GM12878 (cell line): ENCODE results near the gene DPP6. TPM values are rescaled to one million over a fixed set of nuclear protein-coding genes. Genes with fewer than 3 reads are reported as not detected.

ENCODE experiments used
- ATAC-seq: fragments of 200-7000 bp; cut with Tn5 transposase; 3 replicates; pipeline ENCODE4 v1.9.1; 2020; ENCODE audit warnings: mild to moderate bottlenecking, moderate library complexity
- BruUV-seq: library from RNA; stranded (reverse); fragments of 400-500 nt; replicated peaks from 2 replicates; lab custom pipeline; 2021; lab: Mats Ljungman, UMichigan
- CTCF ChIA-PET: fragments of 300-600 bp; sonication (Branson Sonifier 250); formaldehyde crosslinking; extraction: SDS; loops from one replicate; lab custom pipeline; 2021; ENCODE audit warnings: inconsistent platforms; lab: Yijun Ruan, JAX
- POLR2A ChIA-PET: fragments of 350-600 bp; formaldehyde crosslinking; extraction: SDS; loops from one replicate; lab custom pipeline; 2021; ENCODE audit warnings: inconsistent platforms; lab: Charles Lee
- RAD21 ChIA-PET: fragments of 300-600 bp; sonication (Branson Sonifier 250); formaldehyde crosslinking; loops from one replicate; lab custom pipeline; 2023; ENCODE audit warnings: antibody characterized with exemption; ENCODE audit not compliant: unreplicated experiment; lab: Charles Lee
- SMC1A ChIA-PET: fragments of 300-600 bp; sonication (Branson Sonifier 250); formaldehyde crosslinking; loops from one replicate; lab custom pipeline; 2023; ENCODE audit not compliant: unreplicated experiment, uncharacterized antibody; lab: Charles Lee
- DNase-seq: peaks from one replicate; pipeline ENCODE4 v3.0.0-alpha.2; 2011; ENCODE audit warnings: low read depth, low spot score
- FAIRE-seq: peaks from 3 replicates; lab custom pipeline; 2011; peaks lifted over from hg19 to GRCh38; lab: Jason Lieb, UNC
- H2AFZ ChIP-seq: 2 replicates; pipeline ENCODE4 v1.6.0; 2011; ENCODE audit warnings: low read depth, low read length, control low read depth; ENCODE audit not compliant: control insufficient read depth
- H3K27ac ChIP-seq: 2 replicates; pipeline ENCODE4 v1.5.1; 2011; ENCODE audit warnings: control low read depth; ENCODE audit not compliant: control insufficient read depth, insufficient read depth
- H3K27me3 ChIP-seq, 2 experiments: replicated peaks in 1 of 2; 2 replicates each; pipeline versions ENCODE4 v1.6.0 to v1.6.1; 2011; ENCODE audit warnings: low read length in 1 of 2; ENCODE audit not compliant: control insufficient read depth in 2 of 2, insufficient read depth in 2 of 2
- H3K36me3 ChIP-seq, 2 experiments: 2 replicates each; pipeline ENCODE4 v1.5.1; 2011; ENCODE audit warnings: low read length in 1 of 2; ENCODE audit not compliant: control insufficient read depth in 2 of 2, insufficient read depth in 2 of 2
- H3K4me1 ChIP-seq: 2 replicates; pipeline ENCODE4 v1.6.1; 2011; ENCODE audit warnings: mild to moderate bottlenecking, low read length, moderate library complexity, mixed read lengths; ENCODE audit not compliant: control insufficient read depth, insufficient read depth
- H3K4me2 ChIP-seq: 2 replicates; pipeline ENCODE4 v1.6.0; 2011; ENCODE audit warnings: control low read depth; ENCODE audit not compliant: control insufficient read depth, insufficient read depth
- H3K4me3 ChIP-seq: fragments of 200-600 bp; sonication (generic); 2 replicates; pipeline ENCODE4 v1.5.1; 2016
- H3K79me2 ChIP-seq: 2 replicates; pipeline ENCODE4 v1.6.0; 2011; ENCODE audit warnings: low read length; ENCODE audit not compliant: control insufficient read depth, insufficient read depth
- H3K9ac ChIP-seq: 2 replicates; pipeline ENCODE4 v1.8.0; 2011; ENCODE audit warnings: low read length, control low read depth, mixed read lengths; ENCODE audit not compliant: control insufficient read depth, insufficient read depth
- H3K9me3 ChIP-seq: replicated peaks from 3 replicates; pipeline ENCODE4 v1.5.1; 2011; ENCODE audit warnings: mild to moderate bottlenecking, low read length; ENCODE audit not compliant: control insufficient read depth, insufficient read depth
- H4K20me1 ChIP-seq: 2 replicates; pipeline ENCODE4 v1.6.0; 2011; ENCODE audit not compliant: control insufficient read depth, insufficient read depth
- BCL3 ChIP-seq: IDR thresholded peaks from 2 replicates; pipeline ENCODE4 v1.6.1; 2011; ENCODE audit warnings: borderline replicate concordance, low read depth, mild to moderate bottlenecking, moderate library complexity, low read length; ENCODE audit not compliant: insufficient read depth, poor library complexity, severe bottlenecking
- CBFB ChIP-seq: IDR thresholded peaks from 2 replicates; pipeline ENCODE4 v1.6.1; 2016; ENCODE audit warnings: antibody characterized with exemption, low read depth
- EGR1 ChIP-seq, 2 experiments: IDR thresholded peaks; 1 replicate in 1 of 2; 2 replicates in 1 of 2; pipeline ENCODE4 v1.6.1; 2011 to 2012; ENCODE audit warnings: low read depth in 2 of 2, low read length in 2 of 2, borderline replicate concordance in 1 of 2, mild to moderate bottlenecking in 1 of 2, moderate library complexity in 1 of 2
- IKZF2 ChIP-seq, 2 experiments: fragments of 450-650 bp; IDR thresholded peaks; 2 replicates each; pipeline ENCODE4 v1.6.1; 2017; ENCODE audit warnings: mild to moderate bottlenecking in 2 of 2, moderate library complexity in 2 of 2
- JUND ChIP-seq: IDR thresholded peaks from 2 replicates; pipeline ENCODE4 v1.6.1; 2012; ENCODE audit warnings: low read depth, mild to moderate bottlenecking, low read length, improper control_type of control experiment, moderate library complexity
- NFXL1 ChIP-seq: fragments of 450-650 bp; IDR thresholded peaks from 2 replicates; pipeline ENCODE4 v1.6.1; 2017; ENCODE audit warnings: antibody characterized with exemption, mild to moderate bottlenecking, borderline replicate concordance
- NFYA ChIP-seq: IDR thresholded peaks from 2 replicates; pipeline ENCODE4 v1.6.1; 2011; ENCODE audit warnings: low read depth, mild to moderate bottlenecking, low read length, improper control_type of control experiment, borderline replicate concordance
- NR2C2 ChIP-seq: IDR thresholded peaks from 2 replicates; pipeline ENCODE4 v1.6.1; 2011; ENCODE audit warnings: borderline replicate concordance, low read depth; ENCODE audit not compliant: control insufficient read depth, insufficient read length
- RELA ChIP-seq: fragments of 450-650 bp; IDR thresholded peaks from 2 replicates; pipeline ENCODE4 v1.8.0; 2014; ENCODE audit warnings: borderline replicate concordance; ENCODE audit not compliant: partially characterized antibody
- SIN3A ChIP-seq: IDR thresholded peaks from 2 replicates; pipeline ENCODE4 v1.6.1; 2012; ENCODE audit warnings: low read depth, low read length, improper control_type of control experiment
- SPI1 ChIP-seq: IDR thresholded peaks from 2 replicates; pipeline ENCODE4 v1.6.1; 2011; ENCODE audit warnings: low read depth, mild to moderate bottlenecking, low read length, moderate library complexity, borderline replicate concordance; ENCODE audit not compliant: insufficient read depth
- SREBF2 ChIP-seq: IDR thresholded peaks from 2 replicates; pipeline ENCODE4 v1.6.1; 2012; ENCODE audit warnings: mild to moderate bottlenecking, low read length
- ZBTB11 ChIP-seq: fragments of 450-650 bp; formaldehyde crosslinking; IDR thresholded peaks from 2 replicates; pipeline ENCODE4 v1.5.0; 2022; ENCODE audit warnings: mild to moderate bottlenecking, missing genetic modification characterization
- ZSCAN29 ChIP-seq: fragments of 450-650 bp; IDR thresholded peaks from 2 replicates; pipeline ENCODE4 v1.6.1; 2017; ENCODE audit warnings: mild to moderate bottlenecking, moderate library complexity
- WGBS: methylation state at CpG from one replicate; pipeline ENCODE4 v1.1.6; 2016; ENCODE audit warnings: low lambda C conversion rate; ENCODE audit not compliant: insufficient replicate concordance, insufficient coverage; ENCODE audit errors: missing lambda C conversion rate; 5-methylcytosine and 5-hydroxymethylcytosine counted together
- in situ Hi-C: fragments of 300-500 bp; cut with MboI; formaldehyde crosslinking; loops from 9 replicates; pipeline ENCODE4 v1.14.3; 2018; ENCODE audit warnings: mixed read lengths
- intact Hi-C: fragments of 100-400 bp; cut with micrococcal nuclease; formaldehyde crosslinking; loops from one replicate; pipeline ENCODE4 v1.14.2; 2022; ENCODE audit not compliant: unreplicated experiment
- polyA plus RNA-seq, 11 experiments: library from polyadenylated mRNA; depleted of rRNA in 4 of 11; unstranded in 6 of 11; stranded (reverse) in 5 of 11; fragments of >200 nt; fragmentation: Nextera tagmentation in 4 of 11; fragmentation: Illumina TruSeq in 1 of 11; extraction: Ambion mirVana in 4 of 11; extraction: Trizol in 1 of 11; gene quantifications; 1 replicate in 1 of 11; 2 replicates in 10 of 11; pipeline versions ENCODE4 v1.2.1 to v1.2.3, GENCODE V29; 2011 to 2016; ENCODE audit warnings: inconsistent platforms in 2 of 11, missing spikeins in 2 of 11, low read depth in 1 of 11
- total RNA-seq, 4 experiments: library from RNA; depleted of rRNA in 3 of 4; stranded (reverse); fragments of >200 nt in 3 of 4; fragmentation: Illumina TruSeq in 1 of 4; extraction: Trizol in 1 of 4; gene quantifications; 2 replicates each; pipeline versions ENCODE4 v1.2.1 to v1.2.3, GENCODE V29; 2013 to 2021

Gene DPP6
- total and polyA plus RNA-seq, 10 of the 15 experiments (the other 5 are each of a cell fraction or from before 2014, with no cell fraction given), result not detected

- TF ChIP-seq IKZF2 (IDR thresholded peaks at IDR 0.05) (no peak), ZSCAN29 (no peak), NR2C2 (no peak), CBFB (no peak), NFYA (no peak), EGR1 (IDR thresholded peaks at IDR 0.05; ENCODE audit: borderline replicate concordance in 1 of 2, low read depth in 2 of 2, low read length in 2 of 2) (no peak), SPI1 (no peak), JUND (no peak), SREBF2 (no peak), SIN3A (no peak)
Observed at GRCh38 chr7:154769001-154769400, 716.8 kb downstream of the DPP6 start (continued).

- ChIA-PET SMC1A (no interaction called here), RAD21 (no interaction called here), CTCF (no interaction called here), POLR2A (no interaction called here)
- WGBS, result 41% methylated on average over 7 of the region's 7 CpGs
- TF ChIP-seq ZBTB11 (CRISPR knock-in tag) (no peak), RELA (no peak), NFXL1 (no peak), BCL3 (peak; percentile 58)
- Histone ChIP-seq H3K4me2 (no peak overlapping the region), H3K27ac (no peak overlapping the region), H4K20me1 (no peaks in the 10 kb centered on the region), H3K79me2 (no peaks in the 10 kb centered on the region), H3K4me1 (no peaks in the 10 kb centered on the region), H3K27me3 (no peaks in the 10 kb centered on the region), H3K4me3 (no peak overlapping the region), H2AFZ (no peak overlapping the region), H3K9me3 (no peaks in the 10 kb centered on the region; the same call in 2 of the 3 replicates), H3K9ac (no peak overlapping the region), H3K36me3 (no peaks in the 10 kb centered on the region)
- in situ Hi-C loops, result no loop called here
- DNase-seq (no peak), FAIRE-seq (no peak), ATAC-seq (no peak)
- intact Hi-C loops, result no loop called here
- no TSS peak for BruUV-seq
Observed at GRCh38 chr7:154769527-154769926, 717.3 kb downstream of the DPP6 start.
